Inflammatory macrophage treated with lipopolysaccharide for 4 hours (primary cell): ENCODE data around the gene GUCY2F.

Experiments
- DNase-seq: peaks from one replicate; pipeline ENCODE4 v3.0.0-alpha.2; 2020

Gene GUCY2F

GRCh38 chrX:109392895-109393294 is 89.0 kb downstream of the GUCY2F start:
- no peak for DNase-seq

DNA sequence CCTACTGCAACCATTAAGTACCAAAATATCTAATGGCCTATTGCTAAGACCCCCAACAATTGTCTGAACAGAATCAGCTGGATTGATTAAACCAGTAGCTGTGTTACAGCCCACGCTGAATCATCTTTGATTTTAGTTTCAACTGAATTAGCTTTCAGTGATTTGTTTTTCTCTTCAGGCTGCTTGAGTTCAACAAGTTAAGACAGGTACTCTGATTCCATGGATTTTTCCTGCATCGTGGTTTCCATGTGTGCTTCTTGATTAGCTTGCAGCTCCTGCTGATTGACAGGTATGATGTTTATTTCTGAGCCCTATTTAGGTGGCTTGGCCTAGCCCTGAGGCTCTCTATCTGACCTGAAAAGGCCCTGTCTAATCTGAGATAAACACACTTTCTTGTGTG is 91.3 kb downstream of the GUCY2F start:
- no peak for DNase-seq

GRCh38 chrX:109389917-109390316 is 92.0 kb downstream of the GUCY2F start:
- DNase-seq = no peak

- peak; percentile 43 for DNase-seq
Observed at GRCh38 chrX:109384699-109385098, 97.2 kb downstream of the GUCY2F start.

DNA sequence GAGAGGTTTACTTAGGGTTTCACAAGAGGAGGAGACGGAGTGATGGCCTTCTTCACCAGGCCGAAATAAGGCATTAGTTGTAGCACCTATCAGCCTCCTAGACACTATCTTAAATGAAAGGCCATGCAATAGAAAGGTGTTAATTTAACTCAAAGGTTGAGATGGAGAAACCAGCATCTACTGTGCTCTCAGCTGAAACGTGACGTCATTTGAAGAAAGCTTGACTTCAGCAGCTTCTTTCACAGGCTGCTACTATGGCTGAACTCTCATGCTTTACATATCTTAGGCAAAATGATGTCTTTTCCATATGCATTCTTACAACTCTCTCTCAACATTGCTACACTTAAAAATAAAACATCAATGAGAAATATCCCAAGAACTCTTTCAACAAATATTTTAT is 99.6 kb downstream of the GUCY2F start:
- no peak for DNase-seq

DNA sequence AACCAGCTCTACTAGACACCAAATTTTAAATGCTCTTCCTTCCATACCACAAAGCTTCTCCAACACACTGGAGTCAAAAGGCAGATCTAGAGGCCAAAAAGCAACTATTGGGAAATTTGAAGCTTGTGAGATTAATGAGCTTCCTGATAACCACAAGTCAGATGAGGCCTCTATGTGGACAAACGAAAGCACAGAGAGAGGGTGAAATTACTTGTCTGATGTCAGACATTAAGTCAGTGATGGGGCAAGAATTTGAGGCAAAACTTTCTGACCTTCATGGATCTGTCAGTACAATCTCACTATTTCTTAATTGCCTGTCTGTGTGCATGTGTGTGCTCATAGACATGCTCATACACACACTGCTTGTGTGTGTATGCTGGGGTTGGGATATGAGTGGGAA is 103.6 kb downstream of the GUCY2F start:
- DNase-seq = peak; percentile 87

DNA sequence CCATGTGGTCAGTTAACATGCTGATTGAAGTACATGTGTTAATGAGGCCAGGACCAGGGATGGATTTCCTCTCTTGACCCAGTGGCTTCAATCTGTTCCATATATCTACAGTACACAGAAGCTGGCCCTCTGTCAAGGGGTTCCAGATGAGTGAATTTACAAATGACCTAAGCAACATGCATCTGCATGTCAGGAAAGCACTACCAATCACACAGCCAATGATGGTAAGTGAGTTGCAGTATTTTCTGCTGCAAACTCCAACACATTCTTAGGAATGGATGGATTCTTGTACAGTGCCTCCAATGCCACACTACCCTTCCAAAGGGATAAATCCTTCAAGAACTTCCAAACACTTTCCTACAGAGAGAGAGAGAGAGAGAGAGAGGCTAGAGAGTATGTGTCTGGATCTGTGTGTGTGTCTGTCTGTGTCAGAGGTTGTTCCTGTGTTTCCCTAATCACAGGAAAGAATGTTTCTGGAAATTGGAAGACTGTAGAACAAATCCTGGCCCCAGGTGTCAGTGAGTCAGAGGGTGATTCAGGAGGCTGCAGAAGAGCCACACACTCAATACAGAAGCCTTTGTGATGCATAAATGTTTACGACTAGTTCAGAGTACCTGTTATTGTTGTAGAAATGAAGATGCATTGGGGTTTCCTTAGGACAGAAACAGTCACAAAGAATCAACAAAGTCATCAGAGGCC is 107.5 kb downstream of the GUCY2F start:
- DNase-seq = no peak

DNA sequence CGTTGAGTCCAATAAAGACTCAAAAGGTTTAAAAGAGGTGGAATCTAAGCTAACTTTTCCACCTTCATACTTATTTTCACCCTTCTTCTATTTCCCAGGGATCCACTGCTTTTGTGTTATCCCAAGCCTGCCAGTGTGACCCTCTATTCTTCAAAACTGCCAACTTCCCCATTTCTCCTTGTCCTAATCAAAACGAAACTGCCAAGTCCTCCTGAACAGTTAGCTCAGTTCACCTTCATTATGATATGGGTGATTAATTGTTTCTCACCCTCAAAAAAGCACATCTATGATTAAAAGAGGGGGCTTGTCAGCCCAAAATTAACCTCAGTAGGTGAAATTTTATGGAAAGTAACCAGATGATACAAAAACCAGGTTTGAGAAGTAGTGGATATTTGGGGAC is 108.4 kb downstream of the GUCY2F start:
- peak; percentile 50 for DNase-seq

DNA sequence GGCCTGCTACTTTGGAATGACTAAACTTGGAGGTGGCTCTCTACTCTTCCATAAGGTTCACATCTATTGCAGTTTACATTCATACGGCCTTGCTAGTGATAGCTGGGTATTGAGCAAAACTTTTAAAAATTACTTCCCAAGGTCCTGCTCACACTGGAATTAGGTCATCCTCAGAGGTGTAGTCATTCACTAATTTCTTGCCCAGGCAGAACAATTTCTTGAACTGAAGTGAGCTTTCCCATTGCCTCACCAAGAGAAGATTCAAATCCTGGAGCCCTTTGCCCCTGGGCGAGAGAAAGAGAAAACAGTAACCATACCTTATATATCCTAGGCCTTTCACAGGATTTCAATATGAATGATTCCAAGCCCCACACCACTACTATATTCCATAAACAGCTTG is 109.2 kb downstream of the GUCY2F start:
- DNase-seq = no peak

- no peak for DNase-seq
Observed at GRCh38 chrX:109372291-109372690, 109.6 kb downstream of the GUCY2F start.

GRCh38 chrX:109362101-109362500 is 119.8 kb downstream of the GUCY2F start:
- DNase-seq = peak; percentile 88

GRCh38 chrX:109360301-109360700 is 121.6 kb downstream of the GUCY2F start:
- DNase-seq = no peak

- DNase-seq = peak; percentile 85
Observed at GRCh38 chrX:109357706-109358105, 124.2 kb downstream of the GUCY2F start.

GRCh38 chrX:109356684-109357083 is 125.2 kb downstream of the GUCY2F start:
- DNase-seq = no peak

GRCh38 chrX:109352066-109352588 is 129.8 kb downstream of the GUCY2F start:
- peak; percentile 70 for DNase-seq

DNA sequence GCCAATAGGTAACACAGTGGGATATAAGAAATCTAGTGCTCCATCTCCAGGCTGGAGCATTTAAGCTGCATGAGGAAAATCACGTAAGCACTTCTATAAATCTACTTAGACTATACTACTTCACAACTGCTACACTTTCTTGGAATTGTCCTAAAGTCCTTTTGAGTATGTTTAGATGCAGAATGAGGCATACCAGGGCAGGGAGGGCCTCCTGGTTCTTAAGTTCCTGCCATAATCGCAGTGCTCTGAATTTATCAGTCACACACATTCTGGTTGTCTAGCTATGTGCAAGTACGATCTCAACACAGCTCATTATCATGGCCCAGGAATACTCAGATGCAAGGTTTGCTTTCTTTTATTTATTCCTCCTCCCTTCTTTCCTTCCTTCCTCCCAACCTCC is 130.3 kb downstream of the GUCY2F start:
- no peak for DNase-seq

DNA sequence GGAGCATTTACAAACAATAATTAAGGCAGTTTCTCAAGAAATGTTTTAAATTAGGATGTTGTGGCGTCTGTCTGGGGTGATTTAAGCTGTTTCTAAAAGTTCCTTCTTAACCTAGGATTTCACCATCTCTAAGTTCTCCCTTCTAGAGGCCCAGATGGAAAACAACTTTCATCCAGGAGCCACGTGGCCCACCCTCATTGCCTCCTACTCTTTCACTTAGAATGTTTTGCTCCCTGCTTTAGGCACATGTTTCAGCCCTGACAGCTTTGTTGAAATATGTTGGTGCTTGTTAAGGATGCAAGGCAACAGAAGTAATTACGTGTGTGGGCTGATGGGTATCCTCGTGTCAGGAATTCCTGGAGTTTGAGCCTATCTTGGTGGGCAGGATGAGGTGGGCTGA is 131.3 kb downstream of the GUCY2F start:
- DNase-seq = peak; percentile 57

DNA sequence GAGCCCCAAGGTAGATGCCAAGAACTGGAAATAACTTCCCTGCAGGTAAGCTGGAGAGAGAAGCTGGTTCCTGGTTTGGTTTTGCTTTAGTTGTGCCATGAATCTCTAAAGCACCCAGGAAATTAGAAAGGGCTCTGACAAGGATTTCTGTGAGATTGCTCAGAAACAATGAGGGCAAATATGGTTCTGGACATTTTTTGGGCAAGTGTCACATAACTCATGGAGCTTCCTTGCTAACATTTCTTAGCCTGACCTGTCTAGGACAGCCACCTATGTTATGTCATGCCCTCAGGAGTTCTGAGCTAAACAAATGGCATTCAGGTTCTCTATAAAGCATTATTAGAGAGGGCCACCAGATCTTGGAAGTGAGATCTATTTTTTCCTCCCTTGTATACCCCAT is 131.8 kb downstream of the GUCY2F start:
- DNase-seq = no peak

GRCh38 chrX:109347632-109348031 is 134.3 kb downstream of the GUCY2F start:
- DNase-seq = peak; percentile 68

- peak; percentile 42 for DNase-seq
Observed at GRCh38 chrX:109346491-109346890, 135.4 kb downstream of the GUCY2F start.

DNA sequence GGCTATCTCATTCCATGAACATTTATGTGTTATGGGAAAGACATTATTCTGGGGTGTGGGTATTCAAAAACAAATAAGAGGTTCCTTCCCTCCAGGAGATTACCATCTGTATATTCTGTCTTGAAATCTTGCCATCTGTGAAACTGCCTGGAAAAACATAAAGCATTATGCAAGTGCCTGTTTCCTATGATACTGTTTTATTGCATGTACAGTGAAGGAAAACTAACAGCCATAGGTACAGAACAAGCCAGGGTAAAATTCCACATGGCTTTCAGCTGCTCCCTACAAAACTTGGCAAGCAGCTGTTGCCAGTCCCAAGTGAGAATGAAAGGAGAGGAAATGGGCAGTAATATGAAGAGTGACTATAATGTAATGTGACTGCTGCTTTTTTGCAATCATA is 136.0 kb downstream of the GUCY2F start:
- DNase-seq = peak; percentile 48

GRCh38 chrX:109344678-109345077 is 137.2 kb downstream of the GUCY2F start:
- DNase-seq = no peak

- DNase-seq = no peak
Observed at GRCh38 chrX:109344101-109344500, 137.8 kb downstream of the GUCY2F start.

DNA sequence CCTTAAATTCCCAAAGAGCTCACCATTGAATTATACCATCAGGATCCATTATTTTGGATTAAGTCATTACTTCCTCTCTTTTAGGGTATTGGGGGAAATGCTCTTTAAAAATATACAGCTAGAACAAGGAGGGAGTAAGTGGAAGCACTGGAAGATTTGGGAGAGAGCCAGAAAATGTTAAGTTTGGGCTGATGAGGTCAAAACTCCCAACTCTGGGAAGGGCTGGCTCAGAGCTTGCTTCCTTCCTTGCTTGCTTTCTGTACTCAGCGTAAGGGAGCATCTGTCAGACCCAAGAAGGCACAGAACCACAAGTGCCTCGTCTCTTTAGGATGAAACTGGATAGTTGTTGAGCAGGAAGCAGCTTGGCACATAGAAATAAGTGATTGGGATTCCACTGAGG is 138.2 kb downstream of the GUCY2F start:
- no peak for DNase-seq

GRCh38 chrX:109336141-109336540 is 145.7 kb downstream of the GUCY2F start:
- DNase-seq = no peak
